RPMI8226 (cell line): Measurements from ENCODE around the gene FMC1.
"Not testable (repeated sequence)": the region's sequence is repeated elsewhere in the genome, so short reads cannot be mapped to it uniquely, and the experiment has no call there.

Experiments used
- DNase-seq: peaks from one replicate; pipeline ENCODE4 v3.0.0-alpha.2; 2015

The FMC1 gene, protein sequence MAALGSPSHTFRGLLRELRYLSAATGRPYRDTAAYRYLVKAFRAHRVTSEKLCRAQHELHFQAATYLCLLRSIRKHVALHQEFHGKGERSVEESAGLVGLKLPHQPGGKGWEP

DNA sequence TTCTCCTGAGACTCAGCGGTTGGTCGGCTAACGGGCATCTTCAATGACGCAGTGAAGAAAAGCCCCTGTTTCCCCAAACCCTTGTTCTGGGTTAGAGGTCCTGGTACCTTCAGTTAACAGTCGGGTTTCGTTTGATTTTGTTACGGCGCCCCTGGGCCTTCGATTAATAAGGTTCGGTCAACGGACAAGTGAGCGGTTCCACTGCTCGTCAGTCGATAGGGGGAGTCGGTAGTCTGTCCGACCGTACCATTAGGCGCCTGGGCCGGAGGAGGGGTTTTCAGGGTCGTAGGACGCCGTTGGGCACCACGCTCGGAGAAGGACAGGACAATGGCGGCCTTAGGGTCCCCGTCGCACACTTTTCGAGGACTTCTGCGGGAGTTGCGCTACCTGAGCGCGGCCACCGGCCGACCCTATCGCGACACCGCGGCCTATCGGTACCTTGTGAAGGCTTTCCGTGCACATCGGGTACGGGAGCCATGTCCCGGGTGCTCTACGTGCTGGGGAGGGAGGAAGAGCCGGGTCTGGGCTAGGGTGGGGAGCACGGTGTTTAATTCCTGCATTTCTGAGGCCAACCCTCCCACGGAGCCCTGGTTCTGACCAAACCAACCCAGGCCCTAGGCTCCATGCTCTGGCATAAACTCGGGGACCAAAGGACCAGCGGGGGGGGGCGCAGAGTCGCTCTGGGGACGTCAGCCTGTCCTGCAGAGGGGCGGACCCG is at the start of gene FMC1:
FMC1 (plus strand) TSS at position 280 of the 718 bp plus-strand sequence; CDS start at position 328, 48 bp downstream.
- peak; percentile 95 for DNase-seq

DNA sequence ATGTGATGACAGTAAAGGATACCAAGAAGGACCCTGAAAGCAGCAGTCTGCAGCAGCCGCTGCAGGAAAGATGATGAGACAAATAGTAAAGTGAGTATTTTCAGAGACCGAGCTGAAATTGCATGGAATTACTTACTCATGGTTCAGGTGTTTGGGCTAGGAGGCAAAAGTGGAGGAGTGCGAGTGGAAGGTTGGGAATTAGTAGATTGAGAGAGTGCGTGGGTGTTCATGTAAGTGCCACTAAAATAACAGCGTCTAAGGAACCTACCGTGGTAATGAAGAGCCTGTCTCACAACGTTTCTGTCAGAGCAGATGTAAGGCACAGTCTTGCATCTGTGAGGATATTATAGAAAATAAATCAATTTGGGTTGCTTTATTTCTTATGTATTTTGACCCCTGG is 48.3 kb upstream of the FMC1 start:
- no peak for DNase-seq

DNA sequence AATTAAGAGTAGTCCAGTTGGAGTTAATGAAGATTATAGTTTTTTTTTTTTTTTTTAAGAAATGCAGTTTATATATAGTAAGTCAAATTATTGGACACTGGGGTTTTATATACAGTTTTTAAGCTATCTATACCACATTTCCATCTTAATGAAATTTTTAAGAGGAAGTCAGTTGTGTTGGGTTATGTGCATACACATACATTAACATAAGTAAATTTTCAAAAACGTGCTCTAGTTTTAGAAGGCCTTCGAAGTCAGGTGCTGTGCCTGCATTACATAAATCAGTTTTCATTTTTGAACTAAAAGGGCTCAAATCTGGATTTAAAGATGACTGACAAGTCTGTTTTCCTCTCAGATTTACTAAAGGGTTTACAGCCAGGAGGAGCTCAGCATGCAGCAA is 47.6 kb upstream of the FMC1 start:
- no peak for DNase-seq

DNA sequence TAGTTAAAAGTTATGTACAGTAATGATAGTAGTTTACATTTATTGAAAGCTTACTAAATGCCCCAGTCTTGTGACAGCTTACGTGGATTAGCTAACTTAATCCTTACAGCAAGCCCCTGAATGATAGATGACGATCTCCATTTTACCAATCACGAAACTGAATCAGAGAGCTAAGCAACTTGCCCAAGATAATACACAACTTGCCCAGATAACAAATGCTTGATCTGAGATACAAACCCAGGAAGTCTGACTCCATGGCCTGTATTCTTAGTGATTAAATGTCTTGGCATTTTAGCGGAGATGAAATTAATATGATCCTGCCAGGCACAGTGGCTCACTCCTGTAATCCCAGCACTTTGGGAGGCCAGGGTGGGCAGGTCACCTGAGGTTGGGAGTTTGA is 46.9 kb upstream of the FMC1 start:
- DNase-seq = no peak

DNA sequence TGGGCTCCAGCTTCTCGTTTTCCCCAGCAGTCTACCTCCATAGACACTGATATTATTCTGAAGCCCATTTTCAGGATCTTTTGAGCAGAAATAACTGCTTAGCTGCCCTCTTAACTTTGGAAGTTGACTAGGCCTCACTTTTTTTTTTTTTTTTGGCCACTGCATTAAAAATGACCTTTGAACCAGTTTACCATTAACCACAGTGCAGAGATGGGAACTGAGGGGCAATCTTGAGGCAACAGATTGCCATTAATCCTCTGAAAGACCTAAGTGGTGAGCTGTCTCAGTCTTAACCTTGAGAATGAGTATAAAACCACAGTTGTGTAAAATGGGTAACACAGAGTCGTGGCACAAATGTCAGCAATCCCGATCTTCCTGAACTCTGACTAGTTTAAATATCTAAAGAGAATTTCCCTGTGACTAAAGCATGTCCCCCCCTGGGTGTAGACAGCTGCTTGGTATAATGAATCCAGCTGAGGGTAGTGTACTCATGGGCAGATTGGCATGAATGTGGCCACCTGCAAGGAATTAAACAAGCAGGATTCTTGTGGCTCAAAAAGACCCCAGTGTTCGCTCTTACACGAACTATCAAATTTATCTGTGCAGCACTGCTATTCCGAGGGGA is 46.1 kb upstream of the FMC1 start:
- DNase-seq = no peak

DNA sequence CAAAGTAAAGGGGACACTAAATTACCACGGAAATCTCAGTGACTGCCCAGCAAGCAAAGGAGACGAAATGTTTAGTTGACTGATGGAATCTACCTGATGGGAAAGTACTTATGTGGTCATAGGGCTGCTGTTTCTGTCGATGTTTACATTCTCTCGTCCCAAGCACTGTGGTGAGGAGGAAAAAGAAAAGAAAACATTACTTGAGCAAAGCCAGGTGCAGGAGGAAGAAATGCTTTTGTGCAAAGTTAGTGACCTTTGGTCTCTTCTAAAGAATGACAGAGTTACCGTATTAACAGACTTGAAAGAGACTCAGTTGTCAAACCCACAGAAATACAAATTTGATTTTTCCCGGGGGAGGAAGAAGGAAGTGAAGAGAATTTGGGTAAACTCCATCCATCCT is 43.3 kb upstream of the FMC1 start:
- no peak for DNase-seq

DNA sequence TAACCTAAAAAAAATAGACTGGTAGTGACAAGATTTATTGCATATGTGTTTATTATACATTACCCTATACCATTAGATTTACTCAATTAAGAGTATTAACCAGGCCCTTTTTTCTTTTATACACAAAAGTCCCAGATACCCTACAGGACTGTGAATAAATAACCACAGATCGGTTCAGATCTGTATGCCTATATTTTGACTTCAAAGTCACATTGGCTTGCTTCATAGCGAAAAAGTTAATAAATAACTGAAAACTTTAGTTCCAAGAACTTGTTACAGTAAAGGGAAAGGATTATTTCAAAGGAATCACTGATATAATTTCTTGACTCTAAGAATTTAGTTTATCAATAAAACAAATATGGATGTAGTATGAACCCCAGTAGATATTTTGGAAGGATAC is 41.8 kb upstream of the FMC1 start:
- DNase-seq = no peak

DNA sequence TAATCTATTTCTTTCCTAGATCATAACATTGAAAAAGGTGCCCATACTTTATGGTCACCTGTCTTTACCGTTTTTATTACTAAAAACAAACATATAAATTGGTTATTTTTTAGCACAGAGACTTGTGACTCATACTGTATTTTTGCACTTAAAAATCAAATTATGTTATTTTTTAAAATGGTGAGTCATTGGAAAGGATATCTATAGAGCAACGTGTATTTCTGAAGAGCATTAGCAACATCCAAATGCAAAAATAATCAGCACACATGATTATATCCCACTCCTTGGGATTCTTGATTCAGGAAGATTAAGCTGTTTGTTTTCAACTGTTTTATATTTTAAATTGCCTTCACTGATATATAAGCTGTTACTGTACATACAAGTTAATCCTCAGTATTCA is 40.7 kb upstream of the FMC1 start:
- no peak for DNase-seq

DNA sequence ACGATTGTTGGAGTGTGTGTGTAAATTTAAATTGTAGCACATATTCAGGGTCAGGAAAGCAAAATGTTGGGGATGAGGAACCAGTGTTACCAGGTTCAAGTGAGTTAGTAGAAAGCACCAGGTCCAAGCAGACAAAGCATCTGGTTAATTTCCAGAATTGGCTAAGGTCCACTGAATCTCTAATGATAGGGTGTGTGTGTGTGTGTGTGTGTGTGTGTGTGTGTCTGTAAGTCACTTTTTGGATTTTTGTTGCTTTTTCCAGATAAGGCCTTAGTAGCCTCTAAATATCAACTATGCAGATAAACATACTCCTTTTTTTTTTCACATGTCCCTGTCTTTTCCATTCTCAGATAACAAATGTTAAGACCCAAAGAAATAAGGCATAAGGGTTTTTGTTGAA is 36.6 kb upstream of the FMC1 start:
- DNase-seq = no peak

DNA sequence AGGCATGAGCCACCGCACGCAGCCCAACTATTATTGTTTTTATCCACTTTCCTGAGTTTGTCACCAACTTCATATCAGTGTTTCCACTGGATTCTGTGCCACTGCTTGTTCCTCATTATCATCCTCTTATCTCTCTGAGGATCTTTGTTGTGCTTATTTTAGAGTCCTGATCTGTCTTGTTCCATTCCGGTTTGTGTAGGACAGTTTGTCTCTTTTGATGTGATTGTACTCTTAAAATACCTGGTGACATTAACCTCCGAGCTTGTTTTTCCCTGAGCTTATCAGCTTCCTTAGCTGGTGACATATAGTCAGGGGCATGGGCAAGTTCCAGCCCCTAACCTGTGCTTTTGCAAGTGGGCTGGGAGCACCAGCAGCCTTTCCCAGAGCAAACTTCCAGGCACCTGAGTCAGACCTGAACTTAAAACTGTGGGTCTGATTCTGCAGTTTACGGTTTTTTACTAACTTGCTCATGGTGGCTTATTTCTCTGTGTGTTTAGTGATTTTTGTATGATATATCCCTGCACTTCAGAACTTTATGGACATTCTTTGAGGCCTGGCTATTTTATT is 23.1 kb upstream of the FMC1 start:
- DNase-seq = no peak

DNA sequence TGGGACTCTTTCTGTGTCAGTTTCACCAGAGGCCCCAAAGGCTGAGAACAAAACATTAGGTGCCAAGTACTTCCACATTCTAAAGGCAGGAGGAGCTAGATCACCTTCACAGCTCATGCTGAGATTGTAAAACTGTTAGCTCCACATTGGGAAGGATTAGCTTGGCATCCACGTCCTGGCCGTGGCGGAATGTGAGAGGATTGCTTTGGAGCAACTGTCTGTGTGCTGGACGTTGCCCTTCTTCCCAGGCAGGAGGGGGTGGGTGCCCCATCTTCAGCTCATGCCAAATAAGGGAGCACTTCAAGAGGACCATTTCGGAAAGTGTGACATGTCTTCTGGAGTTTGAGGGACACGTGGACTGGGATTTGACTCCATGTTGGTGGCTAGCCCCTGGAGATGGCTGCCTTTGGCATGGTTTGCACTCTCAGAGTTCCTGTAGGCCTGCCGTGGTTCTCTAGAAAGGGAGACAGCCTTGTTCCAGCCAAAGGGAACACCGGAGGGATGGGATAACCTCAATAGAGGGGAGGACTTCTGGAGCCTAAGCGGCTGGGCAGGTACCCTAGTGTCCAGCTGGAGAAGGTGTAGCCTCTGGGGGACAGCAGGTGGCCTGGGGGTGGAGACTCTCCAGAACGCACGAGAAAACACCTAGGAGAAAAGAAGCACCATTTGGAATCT is 19.9 kb upstream of the FMC1 start:
- DNase-seq = peak; percentile 25

DNA sequence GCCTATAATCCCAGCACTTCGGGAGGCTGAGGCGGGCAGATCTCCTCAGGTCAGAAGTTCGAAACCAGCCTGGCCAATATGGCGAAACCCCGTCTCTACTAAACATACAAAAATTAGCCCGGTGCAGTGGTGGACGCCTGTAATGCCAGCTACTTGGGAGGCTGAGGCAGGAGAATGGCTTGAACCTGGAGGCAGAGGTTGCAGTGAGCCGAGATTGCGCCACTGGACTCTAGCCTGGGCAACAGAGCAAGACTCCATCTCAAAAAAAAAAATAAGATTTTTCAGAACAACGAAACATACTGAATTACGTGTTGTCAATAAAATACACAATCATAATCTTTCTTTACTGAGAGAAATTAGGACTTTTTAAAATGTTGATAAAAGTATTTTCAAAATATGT is 16.4 kb upstream of the FMC1 start:
- not testable (repeated sequence) for DNase-seq

DNA sequence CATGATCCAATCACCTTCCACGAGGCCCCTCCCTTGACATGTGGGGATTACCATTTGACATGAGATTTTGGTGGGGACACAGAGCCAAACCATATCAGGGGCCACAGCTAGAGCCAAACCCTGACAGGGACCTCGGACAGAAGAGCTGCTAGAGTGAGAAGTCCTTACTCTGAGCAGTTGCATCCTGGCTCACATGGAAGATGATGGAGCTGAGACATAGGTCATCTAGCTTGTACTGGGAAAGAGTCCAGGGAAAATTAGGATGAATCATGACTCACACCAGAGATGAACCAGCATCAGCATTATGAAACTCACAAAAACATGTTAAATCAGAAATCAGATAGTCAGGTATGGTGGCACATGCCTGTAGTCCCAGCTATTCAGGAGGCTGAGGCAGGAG is 12.8 kb upstream of the FMC1 start:
- DNase-seq = no peak

DNA sequence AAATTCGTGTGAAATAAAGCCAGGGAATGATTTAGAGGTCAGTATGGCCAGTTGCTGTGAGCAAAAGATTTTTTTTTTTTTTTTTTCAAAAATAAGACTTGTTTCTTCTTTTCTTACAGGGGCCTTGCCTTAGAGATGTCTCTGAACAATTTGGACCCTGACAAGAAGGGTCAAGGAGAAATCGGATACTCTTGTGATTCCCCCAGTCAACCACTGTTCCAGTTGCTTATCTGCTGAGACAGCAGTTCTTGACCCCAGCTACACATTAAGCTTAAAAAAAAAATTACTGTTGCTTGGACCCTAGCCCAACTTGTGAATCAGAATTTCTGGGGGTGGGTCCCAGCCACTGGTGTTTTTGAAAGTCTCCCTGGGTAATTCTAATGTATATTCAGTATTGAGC is 12.0 kb upstream of the FMC1 start:
- no peak for DNase-seq

DNA sequence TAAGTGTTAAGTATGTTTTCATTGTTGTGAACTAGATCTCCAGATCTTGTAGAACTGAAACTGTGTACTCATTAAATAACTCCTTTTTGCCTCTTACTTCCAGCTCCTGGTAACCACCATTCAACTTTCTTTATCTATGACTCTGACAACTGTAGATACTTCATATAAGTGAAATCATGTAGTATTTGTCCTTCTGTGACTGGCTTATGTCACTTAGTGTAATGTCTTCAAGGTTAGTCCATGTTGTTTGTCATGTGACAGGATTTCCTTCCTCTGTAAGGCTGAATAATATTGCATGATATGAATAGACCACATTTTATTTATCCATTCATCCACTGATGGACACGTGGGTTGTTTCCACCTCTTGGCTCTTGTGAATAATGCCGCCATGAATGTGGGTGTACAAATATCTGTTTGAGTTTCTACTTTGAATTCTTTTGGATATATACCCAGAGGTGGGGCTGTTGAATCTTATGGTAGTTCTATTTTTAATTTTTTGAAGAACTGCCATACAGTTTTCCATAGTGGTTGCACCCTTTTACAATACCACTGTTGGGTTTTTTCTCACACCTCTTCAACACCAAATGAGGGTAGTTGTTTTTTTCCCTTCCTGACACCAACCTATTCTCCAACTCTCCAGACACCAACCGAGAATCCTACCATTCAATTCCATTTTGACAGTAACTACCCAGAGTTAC is 10.7 kb upstream of the FMC1 start:
- DNase-seq = no peak

DNA sequence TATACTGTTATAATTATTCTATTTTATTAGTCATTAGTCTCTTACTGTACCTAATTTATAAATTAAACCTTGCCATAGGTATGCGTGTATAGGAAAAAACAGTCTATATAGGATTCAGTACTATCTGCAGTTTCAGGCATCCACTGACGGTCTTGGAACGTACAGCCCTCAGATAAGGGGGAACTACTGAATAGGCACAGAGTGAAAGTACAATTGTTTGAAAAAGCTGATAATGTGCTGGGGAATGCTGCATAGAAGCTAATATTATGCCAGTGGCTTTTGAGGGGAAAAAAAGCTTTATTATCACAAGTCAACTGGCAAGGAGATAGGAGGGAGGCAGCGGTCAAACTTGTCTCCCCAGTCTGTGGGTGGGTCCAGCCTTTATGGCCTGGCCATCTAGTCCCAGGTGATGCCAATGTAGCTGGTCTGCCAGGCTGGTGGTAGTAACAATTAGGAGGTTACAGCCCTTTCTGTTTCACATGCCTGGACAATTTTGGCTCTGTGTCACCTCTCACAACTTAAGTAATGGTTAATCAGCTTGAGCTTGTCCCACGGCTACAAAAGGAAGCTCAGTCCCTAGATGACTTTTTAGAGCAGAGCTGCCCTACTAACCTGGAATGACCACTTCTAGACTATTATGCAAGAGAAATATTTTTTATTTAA is 8.3 kb upstream of the FMC1 start:
- no peak for DNase-seq

DNA sequence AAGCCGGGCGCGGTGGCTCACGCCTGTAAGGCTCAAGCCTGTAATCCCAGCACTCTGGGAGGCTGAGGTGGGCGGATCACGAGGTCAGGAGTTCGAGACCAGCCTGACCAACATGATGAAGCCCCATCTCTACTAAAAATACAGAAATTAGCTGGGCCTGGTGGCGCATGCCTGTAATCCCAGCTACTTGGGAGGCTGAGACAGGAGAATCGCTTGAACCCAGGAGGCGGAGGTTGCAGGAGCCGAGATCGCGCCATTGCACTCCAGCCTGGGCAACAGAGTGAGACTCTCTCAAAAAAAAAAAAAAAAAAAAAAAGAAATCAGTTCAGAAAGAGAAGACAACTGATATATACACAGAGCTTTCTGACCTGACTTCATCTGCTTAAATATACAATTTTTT is 7.7 kb upstream of the FMC1 start:
- DNase-seq = not testable (repeated sequence)

DNA sequence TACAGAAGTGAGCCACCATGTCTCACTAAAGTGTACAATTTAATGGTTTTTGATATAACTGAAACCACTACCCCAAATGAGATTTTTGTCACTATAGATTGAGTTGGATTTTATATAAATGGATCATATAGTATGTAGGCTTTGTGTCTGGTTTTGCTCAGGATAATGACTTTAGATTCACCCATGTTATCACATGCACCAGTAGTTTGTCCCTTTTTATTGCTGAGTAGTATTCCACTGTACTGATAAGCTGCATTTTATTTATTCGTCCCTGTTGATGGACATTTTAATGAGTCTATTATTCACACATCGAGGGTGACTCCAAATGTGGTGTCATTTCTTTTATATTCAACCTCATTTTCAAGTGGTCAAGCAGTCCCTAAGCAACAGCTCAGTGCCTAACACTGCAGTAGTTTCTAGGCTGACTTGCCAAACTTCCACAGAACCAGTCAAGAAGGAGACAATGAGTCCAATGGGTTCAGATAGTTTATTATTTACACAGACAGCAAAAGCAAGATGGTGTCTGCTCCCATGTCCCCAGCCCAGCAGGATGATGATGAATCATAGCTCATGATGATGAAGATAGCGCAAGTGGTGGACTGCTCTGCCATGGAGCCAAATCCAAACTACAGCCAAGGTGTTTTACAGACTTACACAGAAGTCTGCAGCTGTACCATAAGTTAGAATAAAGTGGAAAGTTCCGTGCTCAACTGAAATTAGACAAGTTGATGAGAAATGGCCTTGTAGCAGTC is 6.6 kb upstream of the FMC1 start:
- no peak for DNase-seq

DNA sequence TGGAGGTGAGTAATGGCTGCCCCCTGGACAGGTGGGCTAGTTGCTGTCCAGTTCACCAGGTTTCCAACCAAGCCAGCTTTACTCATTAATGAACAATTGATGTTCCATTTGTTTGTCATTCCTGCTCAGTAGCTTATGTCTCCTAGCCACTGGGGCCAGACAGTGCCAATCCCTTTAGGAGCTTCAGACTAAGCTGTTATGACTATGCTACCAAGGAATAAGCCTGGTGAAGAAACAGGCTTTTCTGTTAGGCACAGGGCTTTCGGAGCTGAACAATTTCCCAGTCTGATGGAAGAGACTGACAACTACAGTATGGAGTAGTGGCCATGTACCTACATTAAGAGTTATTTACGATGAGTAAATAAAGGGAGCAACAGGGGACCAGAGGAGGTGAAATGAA is 2.1 kb upstream of the FMC1 start:
- DNase-seq = no peak

DNA sequence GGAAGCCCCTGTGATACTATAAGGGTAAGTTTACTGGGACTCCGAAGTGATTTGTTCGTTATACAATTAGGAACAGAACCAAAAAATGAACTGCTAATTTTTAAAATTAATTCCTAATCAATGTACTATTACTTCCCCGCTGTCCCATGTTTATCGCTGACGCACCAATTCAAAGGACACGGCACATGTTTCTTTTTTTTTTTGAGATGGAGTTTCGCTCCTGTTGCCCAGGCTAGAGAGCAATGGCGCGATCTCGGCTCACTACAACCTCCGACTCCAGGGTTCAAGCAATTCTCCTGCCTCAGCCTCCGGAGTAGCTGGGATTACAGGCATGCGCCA is 1.5 kb upstream of the FMC1 start:
- DNase-seq = no peak

DNA sequence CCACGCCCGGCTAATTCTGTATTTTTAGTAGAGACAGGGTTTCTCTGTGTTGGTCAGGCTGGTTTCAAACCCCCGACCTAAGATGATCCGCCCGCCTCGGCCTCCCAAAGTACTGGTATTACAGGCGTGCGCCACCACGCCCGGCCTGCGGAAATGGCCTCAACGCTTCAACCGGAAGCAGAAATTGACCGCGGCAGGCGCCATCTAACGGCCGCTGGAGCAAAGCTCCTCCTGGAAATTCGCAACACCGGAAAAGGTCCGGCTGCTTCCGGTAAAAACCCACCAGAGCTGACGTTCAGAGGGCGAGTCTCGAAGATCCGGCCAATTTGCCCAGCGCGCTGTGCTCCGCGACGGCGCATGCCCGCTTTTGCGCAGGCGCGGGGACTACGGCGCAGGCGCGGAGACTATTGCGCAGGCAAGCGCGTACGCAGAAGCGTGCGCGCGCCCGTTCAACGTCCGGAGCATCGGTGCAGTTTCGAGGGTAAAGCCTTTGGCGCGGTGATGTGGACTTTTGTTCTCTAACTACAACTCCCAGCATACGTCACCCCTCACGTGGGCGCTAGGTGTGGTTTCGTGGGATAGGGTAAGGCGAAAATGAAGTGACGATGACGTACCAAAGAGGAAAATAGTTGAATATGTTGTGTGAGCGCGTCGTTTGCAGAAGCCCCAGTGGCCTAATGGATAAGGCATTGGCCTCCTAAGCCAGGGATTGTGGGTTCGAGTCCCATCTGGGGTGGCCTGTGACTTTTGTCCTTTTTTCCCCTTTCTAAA is 915 bp upstream of the FMC1 start:
- peak; percentile 100 for DNase-seq

DNA sequence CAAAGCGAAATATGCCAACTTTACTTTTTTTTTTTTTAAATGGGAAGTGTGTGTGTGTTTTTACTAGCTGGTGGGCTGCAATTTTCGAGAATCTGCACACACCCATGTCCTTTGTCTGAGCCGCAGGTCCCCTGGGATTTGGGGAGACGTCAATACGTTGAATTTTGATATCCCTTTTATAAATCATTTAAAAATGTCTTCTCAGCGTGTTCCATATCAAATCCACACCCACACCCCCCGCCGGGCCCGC is 404 bp upstream of the FMC1 start:
- DNase-seq = no peak
